GM06990 (cell line): Measurements from ENCODE around the gene C22orf39.

Experiments
- DNase-seq: peaks from one replicate; pipeline ENCODE4 v3.0.0-alpha.2; 2011; ENCODE audit not compliant: insufficient read length; ENCODE audit errors: extremely low read depth
- H3K27me3 ChIP-seq: replicated peaks from 2 replicates; pipeline ENCODE4 v1.6.0; 2011; ENCODE audit warnings: low read length; ENCODE audit not compliant: control insufficient read depth, insufficient read depth
- H3K36me3 ChIP-seq: 2 replicates; pipeline ENCODE4 v1.5.1; 2011; ENCODE audit warnings: low read length; ENCODE audit not compliant: control insufficient read depth, insufficient read depth
- H3K4me3 ChIP-seq: replicated peaks from 2 replicates; pipeline ENCODE4 v1.5.1; 2011; ENCODE audit warnings: low read depth, mild to moderate bottlenecking, control low read depth, low read length
- CTCF ChIP-seq: IDR thresholded peaks from 2 replicates; pipeline ENCODE4 v1.5.1; 2011; ENCODE audit warnings: low read length, control low read depth, mild to moderate bottlenecking, inconsistent platforms; ENCODE audit not compliant: insufficient read depth, poor library complexity, severe bottlenecking

Gene C22orf39

GRCh38 chr22:19397734-19398104 lies 49.8 kb downstream of the C22orf39 start:
- no peak for DNase-seq
- Histone ChIP-seq H3K27me3 (no peaks in the 10 kb centered on the region), H3K4me3 (no peak overlapping the region), H3K36me3 (peaks cover 25% of the 10 kb centered on the region)
- no peak for TF ChIP-seq CTCF

- no peaks in the 10 kb centered on the region for H3K27me3 ChIP-seq
- TF ChIP-seq CTCF: no peak
- H3K36me3 ChIP-seq: peaks cover 31% of the 10 kb centered on the region
- no peak for DNase-seq
- no peak overlapping the region for H3K4me3 ChIP-seq
Measured at GRCh38 chr22:19396934-19397733, 50.4 kb downstream of the C22orf39 start.

- no peak for DNase-seq
- no peaks in the 10 kb centered on the region for H3K27me3 ChIP-seq
- H3K4me3 ChIP-seq: no peak overlapping the region
- TF ChIP-seq CTCF: no peak
- peaks cover 33% of the 10 kb centered on the region for H3K36me3 ChIP-seq
Measured at GRCh38 chr22:19396561-19396933, 51.0 kb downstream of the C22orf39 start.

GRCh38 chr22:19395276-19395675 lies 52.2 kb downstream of the C22orf39 start:
- no peak overlapping the region for H3K4me3 ChIP-seq
- H3K36me3 ChIP-seq: peaks cover 35% of the 10 kb centered on the region

GRCh38 chr22:19394274-19395050 lies 53.0 kb downstream of the C22orf39 start:
- Histone ChIP-seq H3K27me3 (no peaks in the 10 kb centered on the region), H3K4me3 (no peak overlapping the region), H3K36me3 (peaks cover 36% of the 10 kb centered on the region)
- no peak for TF ChIP-seq CTCF
- DNase-seq: no peak

More at GRCh38 chr22:19395276-19395675, 52.2 kb downstream of the C22orf39 start:
- no peak for TF ChIP-seq CTCF
- DNase-seq: no peak
- H3K27me3 ChIP-seq: no peaks in the 10 kb centered on the region
